ENCODE measurements around the gene KIF16B.

The KIF16B gene

DNA sequence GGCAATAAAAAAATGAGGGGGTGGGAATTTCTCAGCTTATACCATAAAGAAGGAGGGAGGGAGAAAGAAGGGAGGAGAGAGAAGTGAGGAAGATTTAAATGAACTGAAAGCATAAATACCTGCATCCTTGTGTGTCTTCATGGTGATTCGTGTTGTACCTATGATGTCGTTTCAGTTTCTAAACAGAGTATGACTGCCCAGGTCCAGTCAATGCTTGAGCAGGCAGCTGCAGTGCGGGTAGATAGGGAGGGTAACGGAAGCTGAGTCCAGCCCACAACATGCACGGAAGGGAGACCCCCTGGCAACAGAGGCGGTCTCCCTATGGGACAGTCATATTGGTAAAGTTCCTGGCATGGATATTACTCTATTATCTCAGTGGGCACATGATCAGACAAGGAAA lies 184.5 kb downstream of the KIF16B start:
- DNase-seq: no peak

DNA sequence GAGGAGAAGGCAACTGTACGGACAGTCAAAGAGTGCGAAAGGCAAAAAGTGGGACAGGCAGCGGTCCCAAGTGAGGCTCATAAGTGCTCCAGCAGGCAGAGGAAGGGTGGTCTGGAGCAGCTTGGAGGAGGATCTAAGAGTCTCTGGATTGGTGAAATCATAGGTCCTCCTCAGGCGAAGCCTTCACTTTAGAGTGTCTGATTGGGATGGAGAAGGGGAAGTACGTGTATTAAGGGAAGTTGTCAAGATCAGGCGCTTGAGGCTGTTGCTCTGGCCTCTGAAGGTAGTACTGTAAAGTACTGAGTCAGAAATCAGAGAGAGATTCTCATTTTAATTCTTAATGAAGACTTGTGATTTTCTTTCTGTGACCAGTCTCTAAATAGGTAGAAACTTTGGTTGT lies 185.6 kb downstream of the KIF16B start:
- no peak for DNase-seq

DNA sequence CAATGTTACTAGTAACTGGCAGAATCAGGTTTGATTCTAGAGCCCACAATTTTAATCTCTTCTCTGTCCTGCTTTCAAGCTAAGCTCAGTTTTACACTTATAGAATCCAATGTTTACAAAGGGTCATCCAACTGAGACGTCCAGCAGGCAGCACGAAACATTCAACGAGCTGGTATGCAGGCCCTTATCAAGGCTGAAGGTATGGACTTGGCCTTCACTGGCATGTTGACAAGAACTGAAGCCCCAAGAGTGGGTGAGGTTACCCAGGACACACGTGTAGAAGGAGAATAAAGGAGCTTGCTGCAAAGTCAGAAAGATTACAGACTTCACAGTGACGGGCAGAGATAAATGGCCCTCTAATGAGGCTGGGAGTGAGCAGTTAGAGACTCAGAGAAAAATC lies 187.4 kb downstream of the KIF16B start:
- DNase-seq: no peak

DNA sequence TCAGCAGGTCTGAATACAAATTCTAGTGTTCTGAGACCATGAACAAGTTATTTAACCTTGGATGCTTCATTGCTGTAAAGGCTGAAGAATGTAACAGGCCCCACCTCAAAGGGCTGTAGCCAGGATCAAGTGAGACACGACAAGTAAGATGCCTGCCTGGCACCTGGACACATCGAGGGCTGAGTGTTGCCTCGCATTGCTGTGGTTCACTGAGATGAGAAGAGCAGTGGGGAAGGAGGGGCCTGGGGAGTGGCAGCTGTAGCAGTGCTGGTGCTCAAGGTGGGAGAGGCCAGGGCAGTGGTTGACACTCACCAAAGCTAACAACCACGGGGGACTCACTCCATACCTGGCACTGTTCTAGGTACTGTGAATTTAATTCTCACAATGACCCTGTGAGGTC lies 187.8 kb downstream of the KIF16B start:
- no peak for DNase-seq

DNA sequence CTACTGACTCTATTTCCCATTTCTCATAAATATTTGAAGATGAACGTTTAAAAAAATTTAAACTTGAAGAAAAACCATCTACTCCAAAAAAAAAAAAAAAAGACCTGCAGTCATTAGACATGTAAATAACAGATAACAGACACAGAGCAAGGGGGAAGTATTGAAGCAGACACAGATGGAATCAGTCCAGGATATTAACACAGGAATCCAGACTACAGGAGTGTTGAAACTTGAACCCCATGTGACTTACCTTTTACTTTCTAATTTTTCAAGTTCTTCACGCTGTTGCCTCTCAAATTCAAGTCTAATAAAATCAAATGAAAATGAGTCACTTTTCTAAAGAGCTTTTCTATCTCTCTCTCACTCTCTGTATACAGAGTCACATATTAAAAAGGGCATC lies 191.8 kb downstream of the KIF16B start:
- DNase-seq: no peak

DNA sequence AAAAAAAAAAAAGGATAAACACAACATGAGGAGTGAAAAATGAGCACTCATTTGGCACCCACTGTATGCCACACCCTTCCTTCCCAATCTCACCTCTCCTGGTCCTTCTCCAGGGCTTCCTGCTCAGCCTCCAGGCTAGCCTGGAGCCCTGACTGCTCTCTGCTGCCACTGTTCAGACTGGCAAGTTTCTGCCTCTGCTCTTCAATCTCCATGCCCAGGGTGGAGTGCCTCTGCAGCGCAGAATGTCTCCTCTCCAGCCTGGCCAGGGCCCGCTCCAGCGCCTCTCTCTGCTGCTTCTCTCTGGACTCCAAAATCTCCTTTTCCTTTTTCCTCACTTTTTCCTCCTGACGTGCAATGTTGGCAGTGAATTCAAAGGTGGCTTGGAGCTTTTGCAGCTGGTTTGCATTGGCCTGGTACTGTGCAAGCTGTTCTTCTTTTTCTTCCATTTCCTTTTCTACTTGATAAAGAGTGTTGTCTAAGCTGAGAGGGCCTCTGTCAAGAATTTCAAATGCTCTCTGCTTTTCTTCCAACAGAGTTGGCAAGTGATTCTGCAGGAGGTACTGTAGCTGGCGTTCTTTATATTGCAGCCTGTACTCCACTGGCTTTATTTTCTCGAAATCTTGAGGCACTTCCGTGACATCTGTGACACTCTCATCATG lies 194.4 kb downstream of the KIF16B start:
- DNase-seq: no peak

DNA sequence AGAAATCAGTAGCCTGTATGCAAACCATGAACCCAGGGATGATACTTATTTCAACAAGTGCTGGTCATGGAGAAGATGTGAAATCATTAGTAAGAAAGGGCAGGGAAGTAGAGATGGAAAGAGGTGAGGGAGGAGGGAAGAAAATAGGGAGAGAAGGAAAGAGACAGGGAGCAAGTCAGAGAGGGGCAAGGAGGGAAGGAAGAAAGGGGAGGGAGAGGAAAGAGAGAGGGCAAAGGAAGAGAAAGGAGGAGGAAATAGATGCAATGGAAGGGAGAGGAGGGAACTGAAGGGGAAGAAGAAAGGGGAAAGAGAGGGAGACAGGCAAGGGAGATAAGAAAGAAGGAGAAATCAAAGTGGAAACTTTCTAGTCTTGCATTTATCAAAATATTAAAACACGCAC lies 195.1 kb downstream of the KIF16B start:
- DNase-seq: no peak

DNA sequence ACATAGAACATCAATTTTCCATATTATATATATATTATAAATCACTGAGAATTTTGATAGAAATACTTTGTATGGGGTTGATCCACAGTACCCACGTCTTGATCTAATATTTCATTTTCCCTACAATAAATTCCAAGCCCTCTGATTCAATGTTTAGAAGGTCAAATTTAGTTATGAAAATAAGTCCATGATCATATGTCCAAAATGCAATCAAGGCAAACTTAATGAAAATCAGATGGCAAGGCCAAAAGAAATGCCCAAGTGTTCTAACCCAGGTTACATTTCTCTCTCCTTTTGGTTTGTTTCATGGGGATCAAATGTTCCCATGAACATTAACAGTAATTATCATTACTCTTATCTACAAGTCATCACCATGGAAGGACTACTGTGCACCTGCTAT lies 203.8 kb downstream of the KIF16B start:
- DNase-seq: no peak

DNA sequence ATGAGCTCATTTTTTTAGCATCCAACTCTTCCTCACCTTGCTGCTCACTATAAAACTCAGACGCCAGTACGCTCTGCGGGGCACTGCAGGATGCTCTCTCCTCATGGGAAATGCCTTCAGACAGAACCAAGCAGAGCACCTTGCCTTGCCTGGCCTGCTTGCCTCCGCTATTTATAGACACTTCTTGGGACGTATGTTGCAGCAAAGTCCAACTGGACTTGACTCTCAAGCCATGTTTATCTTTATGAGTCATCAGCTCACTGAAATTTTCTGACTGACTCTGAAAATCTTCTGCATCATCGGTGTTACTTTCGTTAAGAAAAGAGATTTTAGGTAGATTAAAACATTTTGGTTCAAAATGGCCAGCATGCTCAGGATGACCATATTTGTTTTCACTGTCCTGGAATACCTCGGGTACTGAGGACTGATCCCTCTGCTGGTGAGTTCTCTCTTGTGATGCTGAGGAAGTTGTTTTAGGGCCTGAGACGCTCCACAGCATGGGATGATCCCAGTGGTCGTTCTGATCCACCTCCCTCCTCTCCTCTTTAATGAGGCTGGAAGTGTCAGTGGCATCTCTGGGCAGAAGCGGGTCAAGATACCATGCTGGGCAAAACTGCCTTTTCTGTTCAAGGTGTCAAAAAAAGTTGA lies 204.5 kb downstream of the KIF16B start:
- no peak for DNase-seq

DNA sequence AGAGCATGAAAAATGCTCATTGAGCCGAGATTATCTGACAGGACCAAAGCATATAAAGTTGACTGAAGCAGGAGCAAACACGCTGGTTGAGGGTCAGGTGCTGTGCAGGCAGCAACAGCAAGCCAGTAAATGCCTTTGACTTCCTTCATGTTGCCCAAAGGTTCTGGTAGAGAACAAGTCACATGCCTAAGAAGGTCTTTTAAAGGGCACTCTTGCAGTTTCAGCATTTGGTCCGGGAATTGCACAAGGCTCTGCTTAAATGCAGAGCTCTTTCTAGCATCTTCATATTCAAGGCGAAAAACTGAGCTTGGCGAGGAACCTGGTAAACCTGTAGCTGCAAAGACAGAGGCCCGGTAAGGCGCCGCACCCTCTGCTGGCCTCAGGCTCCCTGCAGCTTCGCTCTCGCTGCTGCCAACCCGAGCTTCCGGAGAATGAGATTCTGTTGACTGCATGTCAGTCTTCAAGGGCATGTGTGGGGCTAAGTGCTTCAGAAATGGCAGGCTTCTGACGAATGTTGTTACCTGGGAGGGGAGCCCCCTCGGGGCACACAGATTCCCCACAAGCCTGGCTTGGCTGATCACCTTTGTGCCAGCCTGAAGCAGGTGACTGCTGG lies 205.2 kb downstream of the KIF16B start:
- no peak for DNase-seq

DNA sequence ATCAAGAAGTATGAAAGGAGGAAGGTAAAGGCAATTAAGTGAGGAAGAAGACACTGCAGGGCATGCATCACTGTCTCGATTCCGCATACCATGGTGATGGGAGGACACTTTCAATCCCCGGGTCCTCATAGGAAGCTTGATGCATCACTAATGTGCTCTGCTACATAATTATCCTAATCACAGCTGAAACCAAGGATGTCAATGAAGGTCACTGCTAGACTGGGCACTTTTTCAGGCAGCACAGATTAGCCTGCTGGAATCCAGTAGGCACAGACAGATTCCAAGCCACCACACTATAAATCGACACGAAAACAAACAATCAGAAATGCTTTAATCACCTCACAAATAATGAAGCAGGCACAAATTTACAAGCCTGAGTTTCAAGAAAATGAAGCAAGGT lies 206.7 kb downstream of the KIF16B start:
- DNase-seq: no peak

DNA sequence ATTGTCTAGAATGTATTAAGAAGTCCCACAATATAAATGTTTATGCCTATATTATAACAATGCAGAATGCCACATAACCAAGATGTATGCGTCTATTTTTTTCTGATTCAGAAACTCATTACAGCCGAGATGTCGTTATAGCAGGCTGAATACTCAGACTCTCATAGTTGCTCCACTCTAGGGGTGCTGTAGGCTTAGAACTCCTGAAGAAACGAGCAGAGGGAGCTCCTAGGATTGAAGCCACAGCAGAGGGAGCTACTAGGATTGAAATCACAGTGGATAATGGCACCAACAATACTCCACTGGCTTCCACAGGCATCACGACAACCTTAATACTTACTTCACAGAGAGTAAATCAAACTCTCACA lies 208.9 kb downstream of the KIF16B start:
- no peak for DNase-seq

DNA sequence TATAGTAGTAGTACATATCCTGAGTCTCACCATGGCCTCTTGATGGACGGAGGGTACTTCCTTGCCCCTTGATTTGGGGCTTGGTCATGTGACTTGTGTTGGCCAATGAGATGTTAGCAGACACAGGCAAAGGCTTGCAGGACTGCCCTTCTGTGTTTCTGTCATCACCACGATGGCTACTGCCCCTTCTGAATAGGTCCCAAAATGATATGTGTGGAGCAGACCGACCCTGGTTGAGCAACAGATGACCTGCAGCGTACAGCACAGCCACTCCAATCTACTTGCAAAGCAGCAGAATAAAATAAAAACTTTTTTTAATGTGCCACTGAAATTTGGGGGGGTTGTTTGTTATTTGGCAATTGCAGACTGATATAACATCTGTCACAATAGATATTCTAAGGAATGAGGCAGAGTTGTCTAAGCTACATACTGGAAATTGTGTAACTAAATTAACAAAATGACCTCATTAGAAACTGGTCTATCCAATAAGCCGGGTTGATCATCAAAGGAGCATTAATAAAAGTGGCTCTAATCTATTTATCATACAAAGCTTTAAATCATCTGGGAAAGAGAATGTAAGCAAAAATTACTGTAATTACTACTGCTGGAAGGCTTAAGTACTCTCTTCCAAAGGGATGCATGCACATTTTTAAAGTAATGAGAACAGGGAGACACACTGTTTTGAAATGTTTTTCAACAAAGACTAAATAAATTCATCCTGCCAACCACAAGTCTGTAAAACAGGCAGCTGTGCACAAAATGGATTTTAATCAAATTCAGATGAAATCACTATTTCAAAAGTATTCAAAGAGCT lies 209.5 kb downstream of the KIF16B start:
- DNase-seq: no peak

DNA sequence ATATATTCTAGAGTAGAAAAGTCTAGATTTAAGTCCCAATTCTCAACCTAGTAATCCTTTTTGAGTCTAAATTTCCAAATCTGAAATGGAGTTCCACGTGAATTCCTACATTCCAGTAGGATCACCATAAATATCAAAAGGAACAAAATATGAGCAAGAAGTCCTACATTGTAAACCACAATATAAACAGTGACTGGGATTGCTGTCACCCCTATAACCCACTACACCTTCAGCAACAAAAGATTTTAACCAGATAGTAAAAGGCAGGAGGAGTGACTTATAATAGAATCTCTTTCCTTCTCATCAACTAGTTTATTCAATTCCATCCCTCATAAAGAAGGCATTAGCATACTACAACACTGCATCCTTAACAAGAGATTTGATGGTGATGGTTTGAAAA lies 210.6 kb downstream of the KIF16B start:
- DNase-seq: no peak

DNA sequence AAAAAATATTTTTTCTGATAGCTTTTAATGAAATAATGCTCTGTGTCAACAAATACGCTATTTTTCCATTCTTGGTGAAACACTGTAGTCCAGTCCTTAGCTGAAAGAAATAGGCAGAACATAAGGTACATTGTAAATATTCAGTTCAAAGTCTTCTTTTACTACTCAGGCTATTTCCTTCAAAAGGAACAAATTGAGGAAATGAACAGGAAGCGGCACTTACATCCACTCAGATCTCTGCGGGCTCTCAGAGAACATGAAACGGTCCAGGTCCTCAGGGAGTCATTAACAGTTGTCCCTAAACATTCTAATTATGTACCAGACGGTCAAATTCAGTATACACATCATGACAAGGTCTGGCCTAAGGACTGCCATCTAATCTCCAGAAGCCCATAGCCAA lies 212.6 kb downstream of the KIF16B start:
- no peak for DNase-seq

DNA sequence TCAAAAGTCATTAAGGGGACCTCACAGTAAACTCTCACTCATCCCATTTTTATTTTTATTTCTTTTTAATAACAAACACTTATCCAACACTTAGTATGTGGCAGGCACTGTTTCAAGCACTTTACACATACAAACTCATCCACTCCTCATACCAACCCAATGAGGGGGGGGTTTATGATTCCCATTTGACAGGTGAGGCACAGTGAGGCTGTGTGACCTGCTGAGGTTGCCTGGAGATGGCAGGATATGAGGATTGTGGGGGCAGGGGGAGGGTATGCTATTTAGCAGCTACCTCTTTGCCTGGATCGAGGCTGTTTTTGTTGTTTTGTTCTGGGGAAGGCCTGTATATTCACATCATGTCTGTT lies 219.8 kb downstream of the KIF16B start:
- DNase-seq: no peak

DNA sequence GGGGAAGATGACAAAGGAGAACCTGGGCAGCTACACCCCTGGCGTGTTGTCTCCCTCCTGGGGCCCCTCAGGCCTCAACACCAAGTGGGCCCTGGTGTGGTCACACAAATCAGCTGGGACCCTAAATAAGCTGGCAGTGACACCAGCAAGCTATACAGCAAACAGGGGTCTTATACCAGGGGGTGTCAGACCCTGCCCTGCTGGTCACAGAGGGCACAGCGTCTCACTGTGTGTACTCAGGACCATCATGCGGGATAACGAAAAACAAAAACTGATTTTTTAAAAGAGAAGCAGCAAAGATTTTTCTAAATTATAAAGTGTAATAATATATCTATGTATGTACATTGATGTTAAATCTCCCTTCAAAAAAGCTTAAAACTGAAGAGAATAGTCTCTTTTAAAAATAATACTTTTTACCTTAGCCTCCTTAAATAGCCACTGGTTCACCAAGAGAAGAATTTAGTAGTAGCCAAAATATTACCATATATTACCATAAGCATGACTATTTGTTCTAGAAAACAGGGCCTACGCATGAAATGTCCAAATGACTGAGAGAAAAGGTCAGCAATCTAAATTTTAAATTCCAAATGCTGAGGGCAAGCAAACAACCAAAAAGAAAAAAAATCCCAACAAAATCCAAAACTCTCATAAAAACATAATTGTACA lies 220.4 kb downstream of the KIF16B start:
- DNase-seq: no peak

DNA sequence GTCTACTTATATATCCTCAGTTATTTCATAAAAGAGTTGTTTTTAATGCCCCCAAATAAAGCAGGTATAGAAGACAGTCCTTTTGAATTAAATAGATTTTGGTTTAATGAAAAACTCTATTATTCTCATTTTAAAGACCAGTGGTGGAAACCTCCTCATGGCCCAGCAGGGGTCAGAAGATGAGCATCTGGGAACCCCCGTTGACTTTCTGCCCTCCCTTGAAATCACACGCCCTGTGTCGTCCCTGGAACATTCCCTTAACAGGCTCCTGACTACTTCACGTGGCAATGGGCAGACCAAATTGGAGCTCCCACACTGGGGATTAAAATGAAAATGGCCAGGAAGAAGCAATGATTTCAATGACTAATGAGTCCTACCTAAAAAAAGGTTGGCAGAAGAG lies 220.9 kb downstream of the KIF16B start:
- no peak for DNase-seq

DNA sequence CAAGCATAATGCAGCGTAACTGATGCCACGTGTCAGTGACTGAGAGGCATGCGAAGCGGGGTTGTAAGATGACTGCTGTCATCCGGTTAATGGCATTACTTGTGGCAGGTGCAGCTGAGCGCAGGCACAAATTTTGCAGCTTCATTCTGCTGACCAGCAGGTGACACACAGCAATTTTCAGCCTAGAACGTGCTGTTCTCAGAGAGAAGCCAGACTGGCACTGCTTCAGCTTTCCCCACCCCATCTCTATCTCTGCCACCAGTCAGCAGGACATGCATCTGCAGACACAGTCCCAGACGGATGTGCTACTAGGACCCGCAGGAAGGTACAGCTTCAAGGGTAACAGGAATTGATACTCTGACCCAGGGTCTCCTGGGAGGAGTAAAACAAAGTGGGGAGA lies 221.8 kb downstream of the KIF16B start:
- no peak for DNase-seq

DNA sequence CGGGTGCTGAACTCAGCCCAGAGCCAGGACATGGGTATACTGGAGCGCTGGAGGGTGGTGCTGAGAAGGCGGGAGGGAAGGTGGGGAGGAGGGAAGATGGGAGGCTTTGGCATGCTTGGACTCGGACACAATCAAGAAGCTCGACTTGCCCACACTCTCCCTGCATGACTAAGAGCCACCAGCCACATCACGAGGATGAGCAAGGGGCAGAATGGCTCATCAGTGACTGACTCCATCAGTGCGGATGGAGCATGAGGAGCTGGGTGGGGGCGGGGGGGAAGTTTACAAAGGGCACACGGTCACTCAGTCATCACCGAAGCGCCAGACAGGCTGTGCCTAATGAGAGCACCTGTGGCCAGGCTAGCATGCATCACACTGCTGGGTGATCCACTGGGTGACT lies 222.8 kb downstream of the KIF16B start:
- DNase-seq: no peak

DNA sequence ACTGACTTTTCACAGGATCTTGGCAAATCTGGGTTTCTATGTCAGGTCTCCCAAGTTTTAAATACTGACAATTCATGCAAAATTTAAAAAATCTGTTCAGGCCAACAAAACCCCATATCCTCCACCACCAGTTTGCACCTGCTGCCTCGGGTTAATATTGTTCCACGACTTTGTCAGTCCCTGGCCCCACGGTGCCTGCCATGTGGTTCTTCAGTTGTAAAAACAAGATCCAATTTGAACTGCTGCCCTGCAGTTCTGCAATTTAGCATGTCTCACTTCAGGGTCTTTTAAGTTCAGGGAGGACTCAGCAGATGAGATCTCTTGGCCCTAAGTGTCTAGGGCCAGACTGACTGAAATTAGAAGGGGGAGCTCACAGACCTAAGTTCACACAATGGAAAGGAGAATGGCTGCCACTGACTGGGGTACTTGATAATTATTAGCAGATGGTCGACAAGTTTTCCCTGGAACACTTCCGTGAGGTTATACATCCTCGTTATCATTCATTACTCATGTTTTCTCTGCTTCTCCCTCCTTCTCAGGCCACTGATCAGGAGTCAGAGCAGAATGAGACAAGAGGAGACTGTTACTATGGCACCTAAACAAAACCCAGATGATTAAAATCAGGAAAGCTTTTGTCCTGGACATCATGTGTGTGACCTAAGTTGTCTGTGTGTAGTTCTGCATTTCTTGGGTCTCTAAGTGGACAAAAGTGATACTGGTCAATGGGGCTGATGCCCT lies 223.6 kb downstream of the KIF16B start:
- no peak for DNase-seq

DNA sequence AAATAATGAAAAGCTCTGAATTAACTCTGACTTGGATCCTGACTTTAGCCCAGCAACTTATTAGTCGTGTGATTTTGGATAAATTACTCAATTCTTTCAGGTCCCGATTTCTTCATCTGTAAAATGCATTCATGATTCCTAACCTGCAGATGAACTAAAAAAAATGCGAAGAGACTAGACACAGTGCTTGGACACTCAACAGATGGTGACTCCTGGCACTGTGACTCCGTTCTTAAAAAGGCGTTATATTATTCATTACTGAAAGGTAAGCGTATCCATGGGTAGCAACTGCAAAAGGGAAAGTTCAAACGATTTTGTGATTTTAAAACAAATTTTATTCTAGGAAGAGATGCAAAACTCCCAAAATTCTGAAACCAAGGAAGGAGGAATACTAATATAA lies 226.3 kb downstream of the KIF16B start:
- no peak for DNase-seq

DNA sequence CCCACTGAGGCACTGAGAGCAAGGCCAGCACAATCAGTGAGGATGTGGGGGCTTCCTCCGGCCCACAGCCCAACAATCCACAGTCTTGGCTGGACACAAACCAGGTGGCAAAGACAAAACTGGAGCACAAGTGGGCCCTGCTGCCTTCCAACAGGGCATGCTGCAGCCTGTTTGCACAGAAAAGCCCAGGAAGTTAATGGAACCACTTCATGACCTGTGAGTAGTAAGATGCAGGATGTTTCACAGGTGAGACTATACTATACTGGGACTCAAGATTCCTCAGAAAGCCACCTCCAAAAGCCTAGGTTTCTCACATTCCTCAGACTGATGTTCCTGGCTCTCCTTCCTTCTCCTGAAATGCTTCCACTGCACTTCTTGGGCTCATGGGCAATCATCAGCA lies 235.5 kb downstream of the KIF16B start:
- DNase-seq: no peak
